CD4-positive, CD25-positive, alpha-beta regulatory T cell (primary cell): ENCODE measurements around the gene CDK11B. TPM values are rescaled to one million over a fixed set of nuclear protein-coding genes. Genes with fewer than 3 reads are reported as not detected.
"Not testable (repeated sequence)": the region's sequence is repeated elsewhere in the genome, so short reads cannot be mapped to it uniquely, and the experiment has no call there.

ENCODE experiments used
- ATAC-seq, 2 donors: fragments of 150-1000 bp; cut with Tn5 transposase; one replicate each; pipeline ENCODE4 v1.10.0; 2021; ENCODE audit warnings: low read depth in 2 of 2, moderate number of reproducible peaks in 2 of 2, moderate library complexity in 1 of 2
- DNase-seq, 3 donors: peaks; one replicate each; pipeline versions ENCODE4 v3.0.0 to v3.0.0-alpha.2; 2012 to 2022; ENCODE audit warnings: mixed read lengths in 1 of 3
- H3K27ac ChIP-seq: one replicate; pipeline ENCODE4 v1.7.0; 2013; ENCODE audit warnings: mild to moderate bottlenecking, low read length; ENCODE audit not compliant: insufficient read depth, poor library complexity, severe bottlenecking
- H3K27me3 ChIP-seq: one replicate; pipeline ENCODE4 v1.7.0; 2013; ENCODE audit warnings: low read length; ENCODE audit not compliant: control insufficient read depth, insufficient read depth
- H3K36me3 ChIP-seq: one replicate; pipeline ENCODE4 v1.7.0; 2013; ENCODE audit warnings: mild to moderate bottlenecking, low read length, moderate library complexity; ENCODE audit not compliant: control insufficient read depth, insufficient read depth
- H3K4me1 ChIP-seq: 2 replicates; pipeline ENCODE4 v1.7.0; 2013; ENCODE audit warnings: mild to moderate bottlenecking, low read length; ENCODE audit not compliant: insufficient read depth, control insufficient read depth, poor library complexity, severe bottlenecking
- H3K4me3 ChIP-seq: one replicate; pipeline ENCODE4 v1.7.0; 2013; ENCODE audit warnings: low read depth, mild to moderate bottlenecking, low read length, moderate library complexity
- H3K9me3 ChIP-seq, 2 experiments: 1 replicate in 1 of 2; 2 replicates in 1 of 2; pipeline ENCODE4 v1.7.0; 2013; ENCODE audit warnings: low read length in 2 of 2, mild to moderate bottlenecking in 1 of 2, moderate library complexity in 1 of 2; ENCODE audit not compliant: control insufficient read depth in 2 of 2
- H3K27ac Mint-ChIP-seq, 3 donors: one replicate each; pipeline ENCODE4 v1.8.0; 2020 to 2022; ENCODE audit warnings: mild to moderate bottlenecking in 3 of 3, mixed read lengths in 3 of 3, moderate library complexity in 2 of 3
- H3K27me3 Mint-ChIP-seq: one replicate; pipeline ENCODE4 v1.8.0; 2022; ENCODE audit warnings: mild to moderate bottlenecking, mixed read lengths
- H3K36me3 Mint-ChIP-seq: one replicate; pipeline ENCODE4 v1.8.0; 2020; ENCODE audit warnings: mixed read lengths
- H3K4me1 Mint-ChIP-seq, 4 donors: one replicate each; pipeline ENCODE4 v1.8.0; 2020 to 2022; ENCODE audit warnings: mixed read lengths in 4 of 4, mild to moderate bottlenecking in 1 of 4
- H3K4me3 Mint-ChIP-seq, 4 donors: one replicate each; pipeline ENCODE4 v1.8.0; 2020 to 2022; ENCODE audit warnings: mild to moderate bottlenecking in 4 of 4, mixed read lengths in 4 of 4, moderate library complexity in 3 of 4
- H3K9me3 Mint-ChIP-seq, 7 donors: one replicate each; pipeline ENCODE4 v1.8.0; 2020 to 2022; ENCODE audit warnings: mixed read lengths in 7 of 7, mild to moderate bottlenecking in 3 of 7, moderate library complexity in 2 of 7
- polyA plus RNA-seq, 4 donors: library from polyadenylated mRNA; unstranded; fragments of 300-500 nt; fragmentation: Illumina TruSeq; gene quantifications; one replicate each; pipeline ENCODE4 v1.2.3, GENCODE V29; 2021
- total RNA-seq: library from RNA; stranded (reverse); gene quantifications from one replicate; pipeline ENCODE4 v1.2.3, GENCODE V29; 2022

Gene CDK11B
- total and polyA plus RNA-seq, 5 donors from 2014 or later, result 9.3 to 47.2 (median 9.8) TPM

DNA sequence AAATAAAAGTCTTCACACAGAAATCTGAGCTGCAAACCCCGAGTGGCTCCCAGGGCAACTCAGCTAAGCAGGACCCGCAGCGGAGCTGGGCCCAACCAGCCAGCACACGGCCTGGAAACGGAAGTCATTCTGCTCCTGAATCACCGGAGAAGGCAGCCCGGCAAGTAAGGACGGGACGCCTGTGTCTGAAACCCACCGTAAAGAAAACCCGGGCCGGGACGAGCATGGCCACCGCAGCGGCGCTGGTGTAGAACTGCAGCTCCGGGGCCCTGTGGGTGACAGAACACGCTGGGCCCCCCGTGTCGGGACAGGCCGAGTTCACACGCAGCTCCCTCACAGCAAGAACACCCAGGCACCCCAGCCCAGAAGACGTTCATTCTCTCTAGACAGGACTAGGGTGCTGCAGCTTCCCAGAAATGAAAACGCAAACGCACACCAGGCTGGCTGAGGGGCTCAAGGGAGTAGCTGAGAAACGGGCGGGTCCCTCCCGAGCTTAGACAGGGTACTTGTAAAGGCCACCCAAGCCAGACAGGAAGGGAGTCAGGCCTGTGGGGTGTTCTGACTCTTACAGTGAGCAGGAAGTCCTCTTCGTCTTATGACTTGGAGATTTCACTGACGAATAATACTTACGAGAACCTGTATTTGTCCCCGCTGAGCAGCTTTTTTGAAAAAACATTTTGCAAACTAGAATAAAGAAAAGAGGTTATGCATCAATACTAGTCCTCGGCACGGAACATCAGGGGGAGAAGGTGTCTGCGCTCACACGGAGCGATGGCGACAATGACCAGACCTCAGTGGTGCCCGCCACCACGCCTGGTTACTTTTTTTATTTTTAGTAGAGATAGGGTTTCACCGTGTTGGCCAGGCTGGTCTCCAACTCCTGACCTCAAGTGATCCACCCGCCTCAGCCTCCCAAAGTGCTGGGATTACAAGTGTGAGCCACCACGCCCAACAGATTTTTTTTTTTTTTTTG lies 10.9 kb upstream of the CDK11B start:
- Histone ChIP-seq H3K36me3 (peaks cover 36% of the 10 kb centered on the region), H3K27me3 (no peaks in the 10 kb centered on the region), H3K9me3 (no peaks in the 10 kb centered on the region), H3K4me1 (no peaks in the 10 kb centered on the region), H3K4me3 (no peak overlapping the region), H3K27ac (no peak overlapping the region)
- Mint-ChIP-seq H3K4me1 (peaks cover 0 to 6% (median under 1%) of the 10 kb centered on the region in 4 donors), H3K9me3 (no peaks in the 10 kb centered on the region), H3K27me3 (no peaks in the 10 kb centered on the region), H3K36me3 (peaks cover 7% of the 10 kb centered on the region), H3K4me3 (no peak overlapping the region), H3K27ac (peak overlapping the region in 1 of 3 donors; percentile 43)
- ATAC-seq (no peak), DNase-seq (peak in 1 of 3 donors; percentile 21)

DNA sequence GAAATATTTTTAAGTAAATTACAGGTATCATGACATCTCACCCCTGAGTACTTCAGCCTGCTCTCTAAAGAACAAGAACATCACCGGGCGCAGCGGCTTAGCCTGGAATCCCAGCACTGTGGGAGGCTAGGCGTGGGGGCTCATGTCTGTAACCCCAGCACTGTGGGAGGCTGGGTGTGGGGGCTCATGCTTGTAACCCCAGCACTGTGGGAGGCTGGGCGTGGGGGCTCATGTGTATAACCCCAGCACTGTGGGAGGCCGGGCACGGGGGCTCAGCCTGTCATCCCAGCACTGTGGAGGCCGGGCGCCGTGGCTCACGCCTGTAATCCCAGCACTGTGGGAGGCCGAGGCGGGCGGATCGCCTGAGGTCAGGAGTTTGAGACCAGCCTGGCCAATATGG lies 7.7 kb upstream of the CDK11B start:
- Histone ChIP-seq H3K4me3 (no peak overlapping the region), H3K36me3 (peaks cover 31% of the 10 kb centered on the region), H3K27ac (no peak overlapping the region), H3K9me3 (no peaks in the 10 kb centered on the region), H3K27me3 (no peaks in the 10 kb centered on the region), H3K4me1 (no peaks in the 10 kb centered on the region)
- DNase-seq (no peak), ATAC-seq (no peak)
- H3K9me3 Mint-ChIP-seq, result no peaks in the 10 kb centered on the region
- peaks cover 4% of the 10 kb centered on the region for H3K36me3 Mint-ChIP-seq
- H3K4me1 Mint-ChIP-seq, result peaks cover 0 to 5% (median 2%) of the 10 kb centered on the region in 4 donors
- peak overlapping the region in 1 of 4 donors; percentile 27 for H3K4me3 Mint-ChIP-seq
- H3K27ac Mint-ChIP-seq, result peak overlapping the region in 2 of 3 donors; percentile 25 to 80
- no peaks in the 10 kb centered on the region for H3K27me3 Mint-ChIP-seq

DNA sequence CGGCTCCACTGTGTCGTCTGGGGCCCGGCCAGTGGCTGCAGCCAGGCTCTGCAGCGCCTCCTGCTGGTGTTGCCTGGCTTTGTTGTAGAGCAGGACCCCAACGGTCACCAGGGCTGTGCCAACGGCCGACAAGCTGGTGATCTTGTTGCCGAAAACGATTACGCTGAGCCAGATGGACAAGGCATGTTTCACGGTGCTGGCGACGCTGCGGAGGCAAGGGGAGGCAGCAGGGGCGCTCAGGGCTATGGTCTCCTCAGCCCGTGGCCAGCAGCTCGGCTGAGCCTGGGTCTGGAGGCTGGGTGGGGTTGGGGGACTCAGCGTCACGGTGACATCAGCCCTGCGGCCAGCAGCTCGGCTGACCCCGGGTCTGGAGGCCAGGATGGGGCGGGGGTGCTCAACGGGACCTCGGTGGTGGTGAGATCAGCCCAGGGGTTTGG lies 7.0 kb upstream of the CDK11B start:
- H3K4me3 ChIP-seq, result no peak overlapping the region
- ATAC-seq, result no peak
- no peaks in the 10 kb centered on the region for H3K27me3 Mint-ChIP-seq
- no peaks in the 10 kb centered on the region for H3K9me3 ChIP-seq
- no peaks in the 10 kb centered on the region for H3K9me3 Mint-ChIP-seq
- no peak overlapping the region for H3K27ac ChIP-seq
- no peaks in the 10 kb centered on the region for H3K27me3 ChIP-seq
- H3K4me1 ChIP-seq, result no peaks in the 10 kb centered on the region
- no peak overlapping the region for H3K4me3 Mint-ChIP-seq
- peak in 1 of 3 donors; percentile 19 for DNase-seq
- H3K36me3 Mint-ChIP-seq, result peaks cover 4% of the 10 kb centered on the region
- H3K36me3 ChIP-seq, result peaks cover 27% of the 10 kb centered on the region
- H3K4me1 Mint-ChIP-seq, result peaks cover 0 to 7% (median 2%) of the 10 kb centered on the region in 4 donors
- peak overlapping the region in 1 of 3 donors; percentile 25 for H3K27ac Mint-ChIP-seq

DNA sequence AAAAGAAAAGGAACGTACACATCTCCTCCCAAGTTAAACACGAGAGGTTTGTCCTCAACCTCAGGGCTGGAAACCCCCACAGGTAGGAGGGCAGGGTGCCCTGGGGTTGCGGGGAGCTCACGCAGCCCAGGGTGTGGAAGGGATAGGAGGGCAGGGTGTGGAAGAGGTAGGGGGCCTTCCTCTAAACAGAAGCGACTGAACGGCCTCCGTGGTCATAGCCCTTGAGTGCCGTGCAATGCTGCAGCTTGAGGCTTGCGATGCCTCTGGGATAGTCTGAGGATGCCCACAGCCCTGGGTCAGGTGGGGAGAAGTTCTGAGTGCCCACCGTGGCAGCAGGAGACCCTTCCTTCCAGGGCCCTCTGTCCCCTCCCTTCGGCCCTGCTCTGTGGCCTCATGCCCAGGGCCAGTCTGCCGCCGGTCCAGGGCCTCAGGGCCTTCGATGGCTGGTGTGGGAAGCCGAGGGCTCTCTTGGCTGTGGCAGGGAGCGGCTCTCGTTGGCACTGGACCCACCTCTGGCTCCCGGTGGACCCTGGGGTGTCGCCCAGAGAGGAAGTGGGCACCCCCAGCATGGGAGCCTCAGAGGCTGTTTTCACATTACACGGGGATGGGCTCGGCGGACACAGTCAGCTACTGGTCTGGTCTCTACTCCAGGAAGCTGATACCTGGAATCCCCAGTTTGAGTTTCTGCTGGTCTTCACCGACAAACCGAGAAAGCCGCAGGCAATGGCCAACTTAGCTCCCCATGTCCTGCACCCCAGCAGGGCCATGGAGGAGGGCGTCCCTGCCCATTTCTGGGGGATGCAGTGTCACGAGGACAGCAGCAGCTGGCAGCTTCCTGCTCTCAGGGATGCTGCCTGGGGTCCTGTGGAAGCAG lies 6.4 kb upstream of the CDK11B start:
- Mint-ChIP-seq H3K4me3 (no peak overlapping the region), H3K36me3 (peaks cover 4% of the 10 kb centered on the region), H3K27ac (peak overlapping the region in 1 of 3 donors; percentile 38), H3K27me3 (no peaks in the 10 kb centered on the region), H3K9me3 (no peaks in the 10 kb centered on the region), H3K4me1 (peaks cover 0 to 7% (median 2%) of the 10 kb centered on the region in 4 donors)
- H3K9me3 ChIP-seq, result no peaks in the 10 kb centered on the region
- H3K27ac ChIP-seq, result no peak overlapping the region
- no peak overlapping the region for H3K4me3 ChIP-seq
- H3K36me3 ChIP-seq, result peaks cover 27% of the 10 kb centered on the region
- no peaks in the 10 kb centered on the region for H3K27me3 ChIP-seq
- H3K4me1 ChIP-seq, result no peaks in the 10 kb centered on the region
- DNase-seq (no peak), ATAC-seq (no peak)

DNA sequence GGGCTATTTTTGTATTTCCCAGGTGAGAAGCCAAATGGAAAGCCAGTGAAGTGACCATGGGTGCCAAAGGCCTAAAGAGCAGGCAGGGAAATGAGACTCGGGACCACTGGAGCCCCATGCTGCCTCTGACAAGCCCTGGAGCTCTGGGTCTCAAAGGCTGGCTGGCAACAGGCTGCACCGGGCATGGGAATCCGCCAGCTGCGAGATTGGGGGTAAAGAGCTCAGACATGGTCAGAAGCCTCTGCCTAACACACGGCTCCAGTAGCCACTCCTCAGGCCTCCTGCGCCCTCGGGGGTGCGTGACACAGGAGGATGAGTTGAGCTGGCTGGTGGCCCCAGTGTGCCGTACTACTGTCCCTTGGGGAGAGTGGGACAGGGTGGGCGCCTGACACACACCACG lies 5.5 kb upstream of the CDK11B start:
- not testable (repeated sequence) for DNase-seq, H3K4me1 ChIP-seq, H3K27me3 Mint-ChIP-seq, ATAC-seq, H3K27me3 ChIP-seq, H3K27ac Mint-ChIP-seq, H3K27ac ChIP-seq, H3K36me3 Mint-ChIP-seq, H3K4me3 Mint-ChIP-seq, H3K9me3 Mint-ChIP-seq, H3K4me1 Mint-ChIP-seq, H3K4me3 ChIP-seq, H3K9me3 ChIP-seq
- peaks cover 21% of the 10 kb centered on the region for H3K36me3 ChIP-seq

DNA sequence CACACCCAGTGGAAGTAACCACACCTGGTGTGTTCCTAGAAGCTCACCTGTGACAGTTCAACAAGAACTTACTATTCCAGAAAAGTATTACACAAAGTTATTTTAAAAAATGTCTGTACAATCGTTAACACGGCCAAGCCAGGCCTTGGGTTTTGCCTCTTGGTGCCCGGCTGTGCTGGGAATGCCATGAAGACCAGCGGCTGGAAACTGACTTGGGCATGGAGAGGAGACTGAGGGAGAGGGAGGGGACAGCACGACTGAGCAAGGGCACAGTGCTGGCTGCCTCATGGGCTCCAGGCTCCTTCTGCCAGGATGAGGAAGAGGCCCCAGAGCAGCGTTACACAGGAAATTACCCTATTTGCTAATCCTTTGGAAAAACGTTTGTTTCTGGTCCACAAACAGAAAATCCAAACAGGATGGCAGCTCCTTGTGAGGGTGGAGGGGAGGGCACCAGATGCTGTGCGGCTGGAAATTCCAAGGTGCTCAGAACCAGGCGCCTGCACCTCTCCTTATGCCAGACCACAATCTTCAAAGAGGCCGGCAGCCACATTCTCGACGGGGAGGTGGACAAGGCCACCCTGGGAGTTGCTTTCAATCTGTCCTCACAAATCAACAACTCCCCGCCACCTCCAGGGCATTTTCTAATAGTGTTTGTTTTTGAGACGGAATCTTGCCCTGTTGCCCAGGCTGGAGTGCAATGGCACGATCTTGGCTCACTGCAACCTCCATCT lies 4.2 kb upstream of the CDK11B start:
- H3K9me3 Mint-ChIP-seq, H3K36me3 Mint-ChIP-seq, H3K27ac ChIP-seq, H3K27me3 ChIP-seq, H3K27me3 Mint-ChIP-seq, H3K4me3 ChIP-seq, H3K9me3 ChIP-seq, H3K4me3 Mint-ChIP-seq, H3K4me1 ChIP-seq, ATAC-seq: not testable (repeated sequence)
- H3K36me3 ChIP-seq, result peaks cover 18% of the 10 kb centered on the region
- DNase-seq, result peak in 1 of 3 donors; percentile 36
- H3K27ac Mint-ChIP-seq, result peak overlapping the region in 1 of 3 donors; percentile 44
- H3K4me1 Mint-ChIP-seq, result peaks cover 3 to 14% (median 8%) of the 10 kb centered on the region in 4 donors

DNA sequence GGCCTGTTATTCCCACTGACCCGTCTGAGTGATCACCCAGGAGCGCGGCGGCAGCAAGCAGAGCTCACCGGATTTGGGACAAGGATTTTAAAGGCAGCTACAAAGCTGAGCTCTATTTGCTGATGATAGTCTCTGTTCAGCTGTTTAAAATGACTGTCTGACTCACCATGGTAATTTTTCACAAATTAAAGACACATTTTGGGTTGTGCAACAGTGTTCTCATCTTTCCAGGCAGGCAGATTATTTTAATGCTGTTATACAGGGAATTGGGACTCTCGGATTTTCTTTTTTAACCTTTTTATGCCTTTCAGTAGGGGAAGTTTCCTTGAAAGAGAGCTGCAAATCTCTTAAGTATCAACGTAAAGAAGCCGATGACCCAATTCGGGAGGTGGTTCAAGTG lies 3.6 kb upstream of the CDK11B start:
- H3K9me3 ChIP-seq, ATAC-seq, H3K36me3 Mint-ChIP-seq, H3K27ac ChIP-seq, H3K4me3 ChIP-seq, H3K27me3 ChIP-seq, H3K27me3 Mint-ChIP-seq, H3K4me3 Mint-ChIP-seq, H3K9me3 Mint-ChIP-seq, DNase-seq, H3K4me1 ChIP-seq: not testable (repeated sequence)
- H3K4me1 Mint-ChIP-seq, result peaks cover under 1 to 13% (median 8%) of the 10 kb centered on the region in 4 donors
- H3K27ac Mint-ChIP-seq, result peak overlapping the region in 1 of 3 donors; percentile 44
- peaks cover 15% of the 10 kb centered on the region for H3K36me3 ChIP-seq
